Stomach (tissue), 9 donors: ENCODE measurements around the gene COL18A1. TPM values are rescaled to one million over a fixed set of nuclear protein-coding genes. Genes with fewer than 3 reads are reported as not detected.

Source experiments
- DNase-seq, 2 donors: peaks; one replicate each; pipeline versions ENCODE4 v3.0.0 to v3.0.0-alpha.2; 2013 to 2019
- H3K27ac ChIP-seq, 5 donors: fragments of 200-600 bp in 4 of 5; sonication (generic) in 4 of 5; one replicate each; pipeline ENCODE4 v1.5.1; 2013 to 2019; ENCODE audit warnings: mild to moderate bottlenecking in 1 of 5, moderate library complexity in 1 of 5
- H3K27me3 ChIP-seq, 3 donors: fragments of 200-600 bp; sonication (generic); one replicate each; pipeline ENCODE4 v1.5.1; 2017 to 2019; ENCODE audit warnings: mixed run types in 1 of 3
- H3K36me3 ChIP-seq, 4 donors: fragments of 200-600 bp; sonication (generic); 1 replicate in 3 of 4; 2 replicates in 1 of 4; pipeline ENCODE4 v1.5.1; 2016 to 2019
- H3K4me1 ChIP-seq, 4 donors: fragments of 200-600 bp; sonication (generic); one replicate each; pipeline ENCODE4 v1.5.1; 2016 to 2019
- H3K4me3 ChIP-seq, 4 donors: fragments of 200-600 bp; sonication (generic) in 3 of 4; one replicate each; pipeline ENCODE4 v1.5.1; 2016 to 2019; ENCODE audit warnings: mild to moderate bottlenecking in 1 of 4
- H3K9me3 ChIP-seq, 4 donors: fragments of 200-600 bp; sonication (generic); one replicate each; pipeline ENCODE4 v1.5.1; 2016 to 2019
- EP300 ChIP-seq: sonication (generic); formaldehyde crosslinking; IDR thresholded peaks from one replicate; pipeline ENCODE4 v1.6.1; 2017; ENCODE audit warnings: antibody characterized with exemption
- POLR2A ChIP-seq, 4 donors: fragments of 450-650 bp; IDR thresholded peaks; one replicate each; pipeline ENCODE4 v1.6.1; 2016; ENCODE audit warnings: antibody characterized with exemption in 4 of 4, control low read depth in 2 of 4, mild to moderate bottlenecking in 1 of 4, moderate library complexity in 1 of 4
- POLR2AphosphoS5 ChIP-seq, 3 donors: sonication (generic); formaldehyde crosslinking; IDR thresholded peaks; one replicate each; pipeline ENCODE4 v1.6.1; 2016; ENCODE audit warnings: antibody characterized with exemption in 3 of 3
- WGBS, 5 donors: extraction: QIAGEN DNeasy Blood & Tissue Kit in 3 of 5; methylation state at CpG; one replicate each; pipeline versions ENCODE4 v1.1.5 to v1.1.7; 2013 to 2018; 5-methylcytosine and 5-hydroxymethylcytosine counted together
- intact Hi-C: fragments of 100-400 bp; cut with DNase I; formaldehyde crosslinking; loops from one replicate; pipeline ENCODE4 v1.15.1; 2023; ENCODE audit warnings: low total_unique reads
- polyA plus RNA-seq, 3 donors: library from polyadenylated mRNA; stranded (reverse); fragments of 200-250 nt; gene quantifications; one replicate each; pipeline ENCODE4 v1.2.3, GENCODE V29; 2013
- total RNA-seq, 5 donors: library from RNA; depleted of rRNA; stranded (reverse); fragments of >200 nt; gene quantifications; one replicate each; pipeline versions ENCODE4 v1.1.0 to v1.2.3, GENCODE V29; 2014 to 2016
- TF ChIP-seq, protein P1 (sequence below), 7 experiments: fragments of 450-650 bp in 4 of 7; fragments of 200-600 bp in 3 of 7; sonication (generic) in 3 of 7; IDR thresholded peaks; one replicate each; pipeline ENCODE4 v1.5.1; 2016 to 2019; ENCODE audit warnings: antibody characterized with exemption in 7 of 7, control low read depth in 2 of 7, mild to moderate bottlenecking in 1 of 7
- donor health status: healthy with polysubstance abuse.
- donor health status: Bipolar disorder and iron deficiency.
- donor health status: healthy.

Gene COL18A1
- total and polyA plus RNA-seq, 8 donors = 19.8 to 212 (median 34.6) TPM

DNA sequence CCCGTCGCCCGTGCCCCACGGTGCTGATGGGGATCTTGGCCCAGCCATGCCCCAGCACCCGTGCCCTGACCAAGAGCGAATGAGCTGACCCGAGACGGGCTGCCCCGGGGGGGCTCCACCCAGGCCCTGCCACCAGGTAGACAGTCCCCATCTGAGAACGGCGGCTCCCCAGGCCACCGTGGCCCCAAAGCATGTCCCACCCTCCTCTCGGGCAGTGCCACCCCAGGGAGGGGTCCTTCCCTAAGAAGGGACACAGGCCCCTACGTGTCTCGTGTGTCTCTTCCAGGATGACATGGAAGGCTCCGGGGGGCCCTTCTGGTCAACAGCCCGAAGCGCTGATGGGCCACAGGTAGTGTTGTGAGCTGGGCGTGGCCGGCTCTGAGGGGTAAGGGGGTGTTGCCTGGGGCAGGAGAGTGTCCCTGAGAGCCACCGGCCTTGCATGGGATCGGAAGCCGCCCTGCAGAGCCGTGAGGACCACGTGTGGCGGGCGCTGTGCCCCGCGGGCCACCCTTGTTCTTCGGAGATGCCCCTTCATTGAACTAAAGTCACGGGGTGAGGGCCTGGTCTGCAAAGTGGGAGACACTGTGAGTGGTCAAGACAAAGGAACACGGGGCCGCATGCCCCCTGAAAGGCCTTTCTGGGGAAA lies 82.3 kb downstream of the COL18A1 start:
- Histone ChIP-seq H3K4me1 (peaks cover 0 to 3% (median 0%) of the 10 kb centered on the region in 4 donors), H3K27ac (no peak overlapping the region), H3K9me3 (no peaks in the 10 kb centered on the region), H3K4me3 (no peak overlapping the region), H3K27me3 (no peaks in the 10 kb centered on the region), H3K36me3 (peaks cover 0 to 61% (median 21%) of the 10 kb centered on the region in 4 donors)
- WGBS, 5 donors = 89 to 95% (median 92%) methylated on average over 17 to 33 of the region's 33 CpGs
- no peak for DNase-seq
- intact Hi-C loops = no loop called here
- TF ChIP-seq POLR2A (IDR thresholded peaks at IDR 0.05) (no peak), POLR2AphosphoS5 (IDR thresholded peaks at IDR 0.05) (no peak), EP300 (no peak)
- TF ChIP-seq, protein P1, sequence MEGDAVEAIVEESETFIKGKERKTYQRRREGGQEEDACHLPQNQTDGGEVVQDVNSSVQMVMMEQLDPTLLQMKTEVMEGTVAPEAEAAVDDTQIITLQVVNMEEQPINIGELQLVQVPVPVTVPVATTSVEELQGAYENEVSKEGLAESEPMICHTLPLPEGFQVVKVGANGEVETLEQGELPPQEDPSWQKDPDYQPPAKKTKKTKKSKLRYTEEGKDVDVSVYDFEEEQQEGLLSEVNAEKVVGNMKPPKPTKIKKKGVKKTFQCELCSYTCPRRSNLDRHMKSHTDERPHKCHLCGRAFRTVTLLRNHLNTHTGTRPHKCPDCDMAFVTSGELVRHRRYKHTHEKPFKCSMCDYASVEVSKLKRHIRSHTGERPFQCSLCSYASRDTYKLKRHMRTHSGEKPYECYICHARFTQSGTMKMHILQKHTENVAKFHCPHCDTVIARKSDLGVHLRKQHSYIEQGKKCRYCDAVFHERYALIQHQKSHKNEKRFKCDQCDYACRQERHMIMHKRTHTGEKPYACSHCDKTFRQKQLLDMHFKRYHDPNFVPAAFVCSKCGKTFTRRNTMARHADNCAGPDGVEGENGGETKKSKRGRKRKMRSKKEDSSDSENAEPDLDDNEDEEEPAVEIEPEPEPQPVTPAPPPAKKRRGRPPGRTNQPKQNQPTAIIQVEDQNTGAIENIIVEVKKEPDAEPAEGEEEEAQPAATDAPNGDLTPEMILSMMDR (IDR thresholded peaks at IDR 0.05) = no peak

DNA sequence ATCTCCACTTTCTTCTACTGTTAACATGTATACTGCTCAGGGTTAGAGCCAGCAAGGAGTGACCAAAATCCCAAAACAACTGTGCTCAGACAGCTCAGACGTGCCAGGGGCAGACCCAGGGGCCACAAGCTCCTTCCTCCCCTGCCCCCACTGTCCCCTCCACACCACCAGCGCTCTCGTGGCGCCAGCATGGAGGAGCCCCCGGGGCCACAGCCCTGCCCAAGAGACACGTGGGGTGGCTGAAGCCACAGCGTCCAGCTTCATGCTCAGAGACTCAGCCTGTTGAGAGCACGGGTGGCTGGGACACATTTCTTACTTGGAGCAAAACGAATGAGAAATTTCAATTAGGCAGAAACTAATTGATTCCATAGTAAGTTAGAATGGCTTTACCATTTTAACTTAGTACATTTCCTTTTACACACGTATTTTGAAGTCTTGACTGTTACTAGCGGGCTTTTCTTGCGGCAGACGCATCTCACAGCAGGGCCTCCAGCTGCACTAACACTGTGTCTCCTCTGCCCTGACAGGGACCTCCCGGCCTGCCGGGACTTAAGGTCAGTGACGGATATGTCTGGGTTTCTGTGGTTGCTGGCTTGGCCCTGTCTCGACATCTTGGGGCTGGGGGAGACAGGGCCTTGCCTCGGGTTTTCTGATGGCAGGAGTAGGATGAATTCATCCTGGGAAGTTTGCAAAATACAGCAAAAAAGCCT lies 83.1 kb downstream of the COL18A1 start:
- WGBS, 5 donors = 80 to 86% (median 83%) methylated on average over 18 of the region's 18 CpGs
- DNase-seq = no peak

DNA sequence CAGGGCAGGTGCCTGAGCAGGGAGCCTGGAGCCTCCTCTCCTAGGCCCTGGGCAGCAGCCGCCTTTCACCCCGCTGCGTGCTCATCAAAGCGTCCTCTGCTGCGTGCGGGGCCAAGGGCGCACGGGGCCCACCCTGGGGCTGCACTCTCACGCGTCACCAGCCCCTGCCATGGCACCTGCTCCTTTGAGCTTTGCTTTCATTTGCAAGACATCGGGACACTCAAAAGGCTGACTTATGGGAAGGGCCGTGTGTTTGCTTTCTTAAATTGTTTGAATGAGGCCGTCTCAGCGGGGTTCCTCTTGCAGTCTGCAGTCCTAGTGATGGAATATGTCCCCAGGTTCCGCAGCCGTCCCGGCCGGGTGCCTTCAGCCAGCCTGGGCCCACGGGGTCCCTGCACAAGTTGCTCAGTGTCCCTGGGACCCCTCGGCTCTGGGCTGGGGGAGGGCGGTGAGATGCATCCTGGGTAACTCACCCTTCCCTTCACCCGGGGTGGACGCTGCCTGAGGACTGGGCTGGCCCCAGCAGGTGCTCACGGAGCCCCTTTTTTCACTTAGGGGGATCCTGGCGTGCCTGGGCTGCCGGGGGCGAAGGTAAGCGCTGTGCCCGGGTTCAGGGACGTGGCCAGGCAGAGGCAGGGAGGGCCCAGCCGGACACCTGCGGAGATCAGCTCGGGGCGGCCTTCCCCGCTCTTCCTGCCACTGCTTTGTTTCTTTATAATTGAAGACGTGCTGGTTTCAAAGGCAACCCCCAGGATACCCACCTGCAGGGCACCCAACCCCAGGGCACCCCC lies 84.2 kb downstream of the COL18A1 start:
- no peaks in the 10 kb centered on the region for H3K27me3 ChIP-seq
- peaks cover 0 to 3% (median 0%) of the 10 kb centered on the region in 4 donors for H3K4me1 ChIP-seq
- 63 to 83% (median 76%) methylated on average over 34 to 36 of the region's 36 CpGs for WGBS, 5 donors
- no peak overlapping the region for H3K27ac ChIP-seq
- no peak for DNase-seq
- H3K9me3 ChIP-seq = no peaks in the 10 kb centered on the region
- no peak overlapping the region for H3K4me3 ChIP-seq
- intact Hi-C loops = no loop called here
- H3K36me3 ChIP-seq = peaks cover 0 to 62% (median 16%) of the 10 kb centered on the region in 4 donors
- TF ChIP-seq POLR2A (IDR thresholded peaks at IDR 0.05) (no peak), EP300 (no peak), POLR2AphosphoS5 (IDR thresholded peaks at IDR 0.05) (no peak)
- TF ChIP-seq, protein P1 (IDR thresholded peaks at IDR 0.05) = no peak

More for the DNA sequence above, 83.1 kb downstream of the COL18A1 start:
- Histone ChIP-seq H3K4me3 (no peak overlapping the region), H3K9me3 (no peaks in the 10 kb centered on the region), H3K27ac (no peak overlapping the region), H3K36me3 (peaks cover 0 to 60% (median 15%) of the 10 kb centered on the region in 4 donors), H3K4me1 (peaks cover 0 to 3% (median 0%) of the 10 kb centered on the region in 4 donors), H3K27me3 (no peaks in the 10 kb centered on the region)
- intact Hi-C loops = no loop called here
- TF ChIP-seq POLR2AphosphoS5 (IDR thresholded peaks at IDR 0.05) (no peak), EP300 (no peak), POLR2A (IDR thresholded peaks at IDR 0.05) (no peak)

DNA sequence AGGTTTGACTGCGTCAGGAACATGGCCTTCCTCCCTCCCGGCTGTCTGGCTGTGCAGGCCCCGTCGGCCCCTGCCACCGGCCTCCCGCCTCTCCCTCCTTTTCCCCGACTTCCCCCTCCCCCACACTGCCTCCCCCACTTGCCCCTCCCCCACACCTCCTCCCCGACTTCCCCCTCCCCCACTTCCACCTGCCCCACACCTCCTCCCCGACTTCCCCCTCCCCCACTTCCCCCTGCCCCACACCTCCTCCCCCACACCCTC lies 84.7 kb downstream of the COL18A1 start:
- Histone ChIP-seq H3K27ac (no peak overlapping the region), H3K9me3 (no peaks in the 10 kb centered on the region), H3K27me3 (no peaks in the 10 kb centered on the region), H3K36me3 (peaks cover 0 to 62% (median 19%) of the 10 kb centered on the region in 4 donors), H3K4me3 (no peak overlapping the region), H3K4me1 (peaks cover 0 to 3% (median 0%) of the 10 kb centered on the region in 4 donors)
- intact Hi-C loops = no loop called here
- WGBS, 5 donors = 38 to 90% (median 60%) methylated on average over 2 to 9 of the region's 9 CpGs
- no peak for DNase-seq
- TF ChIP-seq EP300 = no peak
- no peak for TF ChIP-seq POLR2AphosphoS5 (IDR thresholded peaks at IDR 0.05)
- TF ChIP-seq, protein P1 (IDR thresholded peaks at IDR 0.05) = no peak
- no peak for TF ChIP-seq POLR2A (IDR thresholded peaks at IDR 0.05)
